Transverse colon (tissue), 4 donors: ENCODE data around the gene TRPM6. TPM values are rescaled to one million over a fixed set of nuclear protein-coding genes. Genes with fewer than 3 reads are reported as not detected.

Experiments used
- DNase-seq: peaks from one replicate; pipeline ENCODE4 v3.0.0-alpha.2; 2019
- H3K27ac ChIP-seq, 4 donors: fragments of 200-600 bp; sonication (generic); 2 replicates each; pipeline ENCODE4 v1.5.1; 2016 to 2018; ENCODE audit warnings: inconsistent platforms in 4 of 4
- H3K27me3 ChIP-seq: fragments of 200-600 bp; sonication (generic); 2 replicates; pipeline ENCODE4 v1.5.1; 2017; ENCODE audit warnings: inconsistent platforms
- H3K36me3 ChIP-seq, 4 donors: fragments of 200-600 bp; sonication (generic); 2 replicates each; pipeline ENCODE4 v1.5.1; 2017 to 2019; ENCODE audit warnings: inconsistent platforms in 4 of 4
- H3K4me1 ChIP-seq, 4 donors: fragments of 200-600 bp; sonication (generic); 2 replicates each; pipeline ENCODE4 v1.5.1; 2017 to 2020; ENCODE audit warnings: inconsistent platforms in 4 of 4
- H3K4me3 ChIP-seq, 4 donors: fragments of 200-600 bp; sonication (generic); 1 replicate in 1 of 4; 2 replicates in 3 of 4; pipeline versions ENCODE4 v1.5.1 to v1.6.1; 2017 to 2019; ENCODE audit warnings: inconsistent platforms in 4 of 4
- H3K9me3 ChIP-seq, 2 donors: fragments of 200-600 bp; sonication (generic); 2 replicates each; pipeline ENCODE4 v1.5.1; 2017 to 2019; ENCODE audit warnings: inconsistent platforms in 2 of 2
- EP300 ChIP-seq: sonication (generic); formaldehyde crosslinking; IDR thresholded peaks from one replicate; pipeline ENCODE4 v1.6.1; 2017; ENCODE audit warnings: antibody characterized with exemption, low read depth
- POLR2A ChIP-seq: fragments of 450-650 bp; IDR thresholded peaks from one replicate; pipeline ENCODE4 v1.6.1; 2016; ENCODE audit warnings: antibody characterized with exemption, mild to moderate bottlenecking, moderate library complexity
- POLR2AphosphoS5 ChIP-seq, 3 donors: sonication (generic); formaldehyde crosslinking; IDR thresholded peaks; one replicate each; pipeline ENCODE4 v1.6.1; 2016; ENCODE audit warnings: antibody characterized with exemption in 3 of 3
- WGBS, 2 donors: methylation state at CpG; one replicate each; pipeline ENCODE4 v1.1.5; 2018; ENCODE audit warnings: low coverage in 1 of 2; 5-methylcytosine and 5-hydroxymethylcytosine counted together
- in situ Hi-C, 4 donors: fragments of 200-750 bp; cut with MboI; loops; one replicate each; pipeline versions ENCODE4 v1.15.0 to v1.15.1; 2017; ENCODE audit warnings: low sequenced_read_pairs in 3 of 4, low pct_ligation_motif_present in 1 of 4, low pct_unique_long_range_greater_than_20kb in 1 of 4
- intact Hi-C: fragments of 100-400 bp; cut with DNase I; formaldehyde crosslinking; loops from one replicate; pipeline ENCODE4 v1.15.1; 2023; ENCODE audit warnings: low total_unique reads
- total RNA-seq, 4 donors: library from RNA; depleted of rRNA; stranded (reverse); fragments of >200 nt; gene quantifications; one replicate each; pipeline ENCODE4 v1.1.0, GENCODE V29; 2016
- TF ChIP-seq, protein P1 (sequence below), 5 experiments: fragments of 200-600 bp in 3 of 5; fragments of 450-650 bp in 2 of 5; sonication (generic) in 3 of 5; IDR thresholded peaks; 1 replicate in 2 of 5; 2 replicates in 3 of 5; pipeline ENCODE4 v1.5.1; 2016 to 2017; ENCODE audit warnings: antibody characterized with exemption in 5 of 5, inconsistent platforms in 3 of 5, mild to moderate bottlenecking in 2 of 5, moderate library complexity in 1 of 5

The TRPM6 gene
- total RNA-seq, 4 donors from 2014 or later = 21.5 to 122 (median 51.6) TPM

- Histone ChIP-seq H3K36me3 (no peaks in the 10 kb centered on the region), H3K9me3 (no peaks in the 10 kb centered on the region), H3K27ac (no peak overlapping the region), H3K4me1 (peaks cover 0 to 8% (median 0%) of the 10 kb centered on the region in 4 donors), H3K27me3 (no peaks in the 10 kb centered on the region), H3K4me3 (no peak overlapping the region)
- intact Hi-C loops (loop anchor here (5.0 kb wide), 1 partner anchor 302 kb away; no protein-coding TSS in a partner anchor), in situ Hi-C loops (loop anchor here in 3 of 4 donors (5.0 to 10.0 kb wide), 4 partner anchors 169 to 299 kb away; no protein-coding TSS in a partner anchor)
- WGBS, 2 donors = 89% methylated on average over 5 of the region's 5 CpGs; no CpG with 5 or more reads in 1 of the 2 donors
- no peak for DNase-seq
- TF ChIP-seq, protein P1, sequence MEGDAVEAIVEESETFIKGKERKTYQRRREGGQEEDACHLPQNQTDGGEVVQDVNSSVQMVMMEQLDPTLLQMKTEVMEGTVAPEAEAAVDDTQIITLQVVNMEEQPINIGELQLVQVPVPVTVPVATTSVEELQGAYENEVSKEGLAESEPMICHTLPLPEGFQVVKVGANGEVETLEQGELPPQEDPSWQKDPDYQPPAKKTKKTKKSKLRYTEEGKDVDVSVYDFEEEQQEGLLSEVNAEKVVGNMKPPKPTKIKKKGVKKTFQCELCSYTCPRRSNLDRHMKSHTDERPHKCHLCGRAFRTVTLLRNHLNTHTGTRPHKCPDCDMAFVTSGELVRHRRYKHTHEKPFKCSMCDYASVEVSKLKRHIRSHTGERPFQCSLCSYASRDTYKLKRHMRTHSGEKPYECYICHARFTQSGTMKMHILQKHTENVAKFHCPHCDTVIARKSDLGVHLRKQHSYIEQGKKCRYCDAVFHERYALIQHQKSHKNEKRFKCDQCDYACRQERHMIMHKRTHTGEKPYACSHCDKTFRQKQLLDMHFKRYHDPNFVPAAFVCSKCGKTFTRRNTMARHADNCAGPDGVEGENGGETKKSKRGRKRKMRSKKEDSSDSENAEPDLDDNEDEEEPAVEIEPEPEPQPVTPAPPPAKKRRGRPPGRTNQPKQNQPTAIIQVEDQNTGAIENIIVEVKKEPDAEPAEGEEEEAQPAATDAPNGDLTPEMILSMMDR (IDR thresholded peaks at IDR 0.05) = no peak
- no peak for TF ChIP-seq POLR2AphosphoS5 (IDR thresholded peaks at IDR 0.05)
- TF ChIP-seq POLR2A = no peak
- TF ChIP-seq EP300 = no peak
Measured at GRCh38 chr9:74775396-74775795, 112.3 kb downstream of the TRPM6 start.

DNA sequence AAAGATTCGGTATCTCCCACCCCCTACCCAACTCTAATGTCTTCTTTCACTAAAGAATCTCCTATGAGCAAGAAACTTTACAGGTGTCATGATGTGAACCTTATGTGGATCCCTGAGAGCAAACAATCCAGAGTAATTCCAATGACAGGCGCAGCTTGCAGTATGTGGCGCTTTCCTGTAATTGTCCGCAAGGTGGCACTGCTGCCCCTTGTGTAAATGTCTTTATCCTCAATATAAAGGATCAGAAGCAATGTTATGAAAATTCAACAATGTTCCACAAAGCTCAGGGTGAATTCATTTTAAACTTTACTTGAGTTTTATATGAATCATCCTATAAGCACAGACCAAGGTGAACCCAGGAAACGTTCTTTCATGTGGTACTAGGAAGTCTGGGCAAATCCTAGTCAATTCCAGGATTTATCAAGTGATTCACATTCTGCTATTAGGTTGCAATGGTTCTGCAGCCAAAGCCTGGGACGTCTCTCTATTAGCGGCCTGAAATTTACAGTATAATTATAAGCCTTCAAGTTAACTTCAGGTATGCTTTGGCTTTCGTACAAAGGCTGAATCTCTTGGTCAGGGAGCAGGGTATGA, 113.7 kb downstream of the TRPM6 start:
- no peak overlapping the region for H3K27ac ChIP-seq
- TF ChIP-seq, protein P1 (IDR thresholded peaks at IDR 0.05) = peak; percentile 86 to 90 (median 87)
- no peak for TF ChIP-seq POLR2AphosphoS5 (IDR thresholded peaks at IDR 0.05)
- TF ChIP-seq POLR2A = no peak
- no peak for TF ChIP-seq EP300
- in situ Hi-C loops = loop anchor here (5.0 to 10.0 kb wide), 5 partner anchors 171 to 303 kb away; no protein-coding TSS in a partner anchor
- H3K4me1 ChIP-seq = peaks cover 0 to 8% (median 0%) of the 10 kb centered on the region in 4 donors
- no peaks in the 10 kb centered on the region for H3K27me3 ChIP-seq
- DNase-seq = peak; percentile 87
- intact Hi-C loops = no loop called here
- no peaks in the 10 kb centered on the region for H3K36me3 ChIP-seq
- WGBS, 2 donors = 12 to 21% methylated on average over 7 to 8 of the region's 8 CpGs
- H3K4me3 ChIP-seq = no peak overlapping the region
- H3K9me3 ChIP-seq = no peaks in the 10 kb centered on the region

GRCh38 chr9:74772121-74772520, 115.6 kb downstream of the TRPM6 start:
- intact Hi-C loops = no loop called here
- no peak overlapping the region for H3K4me3 ChIP-seq

DNA sequence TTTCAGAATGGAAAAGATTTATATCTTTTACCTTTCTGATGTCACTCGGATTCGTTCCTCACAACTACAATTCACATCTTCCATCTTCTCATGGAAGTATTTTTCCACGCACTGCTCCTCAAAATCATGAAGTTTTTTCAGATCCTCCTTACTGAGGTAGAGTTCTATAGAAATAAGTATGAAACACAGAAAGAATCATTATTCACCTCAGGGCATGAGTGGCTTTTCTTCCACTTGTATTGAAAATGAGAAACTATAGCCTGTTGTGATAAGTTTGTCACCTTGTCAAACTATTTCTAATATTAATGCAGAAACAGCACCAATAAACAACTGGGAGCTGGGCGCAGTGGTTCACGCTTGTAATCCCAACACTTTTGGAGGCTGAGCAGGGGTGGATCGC, 116.0 kb downstream of the TRPM6 start:
- Histone ChIP-seq H3K36me3 (no peaks in the 10 kb centered on the region), H3K27me3 (no peaks in the 10 kb centered on the region), H3K27ac (no peak overlapping the region), H3K9me3 (no peaks in the 10 kb centered on the region), H3K4me3 (no peak overlapping the region), H3K4me1 (no peaks in the 10 kb centered on the region)
- TF ChIP-seq POLR2A = no peak
- TF ChIP-seq, protein P1 (IDR thresholded peaks at IDR 0.05) = no peak
- no peak for TF ChIP-seq POLR2AphosphoS5 (IDR thresholded peaks at IDR 0.05)
- no peak for TF ChIP-seq EP300
- WGBS, 2 donors = 81 to 83% methylated on average over 5 to 6 of the region's 6 CpGs
- DNase-seq = no peak
- intact Hi-C loops = no loop called here
- in situ Hi-C loops = loop anchor here (5.0 to 10.0 kb wide), 5 partner anchors 173 to 306 kb away; no protein-coding TSS in a partner anchor

More at GRCh38 chr9:74772121-74772520, 115.6 kb downstream of the TRPM6 start:
- 67 to 80% methylated on average over 4 of the region's 4 CpGs for WGBS, 2 donors
- no peak for TF ChIP-seq POLR2AphosphoS5 (IDR thresholded peaks at IDR 0.05)
- no peak for TF ChIP-seq POLR2A
- no peak for TF ChIP-seq EP300
- TF ChIP-seq, protein P1 (IDR thresholded peaks at IDR 0.05) = no peak
- Histone ChIP-seq H3K4me1 (peaks cover 0 to under 1% (median 0%) of the 10 kb centered on the region in 4 donors), H3K9me3 (no peaks in the 10 kb centered on the region), H3K27ac (no peak overlapping the region), H3K27me3 (no peaks in the 10 kb centered on the region), H3K36me3 (no peaks in the 10 kb centered on the region)
- no peak for DNase-seq
- in situ Hi-C loops = loop anchor here (5.0 to 10.0 kb wide), 5 partner anchors 173 to 305 kb away; no protein-coding TSS in a partner anchor
